ENCODE measurements around the gene ATP11C. TPM values are rescaled to one million over a fixed set of nuclear protein-coding genes. Genes with fewer than 3 reads are reported as not detected.

ATP11C gene
- total RNA-seq, 1 experiment from 2014 or later, result 19.4 TPM

DNA sequence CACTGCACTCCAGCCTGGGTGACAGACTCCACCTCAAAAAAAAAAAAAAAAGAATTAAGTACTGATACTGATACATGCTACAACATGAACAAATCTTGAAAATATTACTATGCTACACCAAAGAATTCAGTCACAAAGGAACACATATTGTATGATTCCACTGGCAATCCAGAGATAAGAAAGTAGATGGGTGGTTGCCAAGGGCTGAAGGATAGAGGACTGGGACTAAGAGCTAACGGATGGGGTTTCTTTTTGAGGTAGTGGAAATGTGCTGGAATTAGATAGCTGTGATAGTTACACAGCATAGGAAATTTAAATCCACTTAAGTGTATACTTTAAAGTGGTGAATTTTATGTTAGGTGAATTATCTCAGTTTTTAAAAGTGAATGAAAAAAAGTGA, 12.5 kb downstream of the ATP11C start:
- ChIA-PET RAD21 (ENCODE audit: low non-redundant PET in 1 of 2, low total read pairs in 2 of 2, uncharacterized antibody in 2 of 2, unreplicated experiment in 2 of 2) (no interaction called here), POLR2A (no interaction called here), CTCF (no interaction called here)
- no TSS peak for BruUV-seq (replicated peaks)
- TF ChIP-seq, protein P1, sequence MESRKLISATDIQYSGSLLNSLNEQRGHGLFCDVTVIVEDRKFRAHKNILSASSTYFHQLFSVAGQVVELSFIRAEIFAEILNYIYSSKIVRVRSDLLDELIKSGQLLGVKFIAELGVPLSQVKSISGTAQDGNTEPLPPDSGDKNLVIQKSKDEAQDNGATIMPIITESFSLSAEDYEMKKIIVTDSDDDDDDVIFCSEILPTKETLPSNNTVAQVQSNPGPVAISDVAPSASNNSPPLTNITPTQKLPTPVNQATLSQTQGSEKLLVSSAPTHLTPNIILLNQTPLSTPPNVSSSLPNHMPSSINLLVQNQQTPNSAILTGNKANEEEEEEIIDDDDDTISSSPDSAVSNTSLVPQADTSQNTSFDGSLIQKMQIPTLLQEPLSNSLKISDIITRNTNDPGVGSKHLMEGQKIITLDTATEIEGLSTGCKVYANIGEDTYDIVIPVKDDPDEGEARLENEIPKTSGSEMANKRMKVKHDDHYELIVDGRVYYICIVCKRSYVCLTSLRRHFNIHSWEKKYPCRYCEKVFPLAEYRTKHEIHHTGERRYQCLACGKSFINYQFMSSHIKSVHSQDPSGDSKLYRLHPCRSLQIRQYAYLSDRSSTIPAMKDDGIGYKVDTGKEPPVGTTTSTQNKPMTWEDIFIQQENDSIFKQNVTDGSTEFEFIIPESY (IDR thresholded peaks at IDR 0.05; ENCODE audit: extremely low read depth, insufficient replicate concordance, low read length), result no peak
- TF ChIP-seq EZH2phosphoT487 (IDR thresholded peaks at IDR 0.05; ENCODE audit: borderline replicate concordance), result no peak
- no peak for TF ChIP-seq EGR1 (IDR thresholded peaks at IDR 0.05; ENCODE audit: low read depth)
- no peak for TF ChIP-seq POLR2A (IDR thresholded peaks at IDR 0.05; ENCODE audit: borderline replicate concordance, extremely low read depth, insufficient read depth, insufficient read length)
- TF ChIP-seq, protein P2, sequence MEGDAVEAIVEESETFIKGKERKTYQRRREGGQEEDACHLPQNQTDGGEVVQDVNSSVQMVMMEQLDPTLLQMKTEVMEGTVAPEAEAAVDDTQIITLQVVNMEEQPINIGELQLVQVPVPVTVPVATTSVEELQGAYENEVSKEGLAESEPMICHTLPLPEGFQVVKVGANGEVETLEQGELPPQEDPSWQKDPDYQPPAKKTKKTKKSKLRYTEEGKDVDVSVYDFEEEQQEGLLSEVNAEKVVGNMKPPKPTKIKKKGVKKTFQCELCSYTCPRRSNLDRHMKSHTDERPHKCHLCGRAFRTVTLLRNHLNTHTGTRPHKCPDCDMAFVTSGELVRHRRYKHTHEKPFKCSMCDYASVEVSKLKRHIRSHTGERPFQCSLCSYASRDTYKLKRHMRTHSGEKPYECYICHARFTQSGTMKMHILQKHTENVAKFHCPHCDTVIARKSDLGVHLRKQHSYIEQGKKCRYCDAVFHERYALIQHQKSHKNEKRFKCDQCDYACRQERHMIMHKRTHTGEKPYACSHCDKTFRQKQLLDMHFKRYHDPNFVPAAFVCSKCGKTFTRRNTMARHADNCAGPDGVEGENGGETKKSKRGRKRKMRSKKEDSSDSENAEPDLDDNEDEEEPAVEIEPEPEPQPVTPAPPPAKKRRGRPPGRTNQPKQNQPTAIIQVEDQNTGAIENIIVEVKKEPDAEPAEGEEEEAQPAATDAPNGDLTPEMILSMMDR (IDR thresholded peaks at IDR 0.05 in 2 of 3, conservative IDR thresholded peaks at IDR 0.05 in 1 of 3; ENCODE audit: borderline replicate concordance in 1 of 3, insufficient read depth in 1 of 3, low read depth in 2 of 3, low read length in 2 of 3), result no peak
- TF ChIP-seq EZH2 (IDR thresholded peaks at IDR 0.05), result no peak
- TF ChIP-seq FOSL1 (IDR thresholded peaks at IDR 0.05; ENCODE audit: low read depth), result no peak
- no peak for TF ChIP-seq YY1 (IDR thresholded peaks at IDR 0.05; ENCODE audit: extremely low read depth, insufficient replicate concordance, low read depth, low read length)
- TF ChIP-seq, protein P3, sequence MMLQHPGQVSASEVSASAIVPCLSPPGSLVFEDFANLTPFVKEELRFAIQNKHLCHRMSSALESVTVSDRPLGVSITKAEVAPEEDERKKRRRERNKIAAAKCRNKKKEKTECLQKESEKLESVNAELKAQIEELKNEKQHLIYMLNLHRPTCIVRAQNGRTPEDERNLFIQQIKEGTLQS (IDR thresholded peaks at IDR 0.05), result no peak
- no peak for TF ChIP-seq ZFX (IDR thresholded peaks at IDR 0.05)
- no peak for TF ChIP-seq CEBPB (IDR thresholded peaks at IDR 0.05; ENCODE audit: low read depth)
- ATAC-seq, result no peak
- H3K79me2 ChIP-seq (ENCODE audit: insufficient read depth, low read length), result peaks cover 11% of the 10 kb centered on the region; the same call in 1 of the 2 replicates
- no peaks in the 10 kb centered on the region for H3K9me3 ChIP-seq (ENCODE audit: control insufficient read depth in 1 of 2, insufficient read depth in 1 of 2, low read depth in 1 of 2, low read length in 2 of 2)
- peaks cover 0 to 2% of the 10 kb centered on the region in 2 experiments; a peak in 1 of 4 replicates for H3K4me1 ChIP-seq (ENCODE audit: control insufficient read depth in 1 of 2, insufficient read depth in 2 of 2, low read length in 2 of 2)
- H3K4me2 ChIP-seq (ENCODE audit: low read length), result no peak overlapping the region
- no peaks in the 10 kb centered on the region for H3K27me3 ChIP-seq (ENCODE audit: insufficient read depth, low read length)
- no peaks in the 10 kb centered on the region for H4K20me1 ChIP-seq (ENCODE audit: insufficient read depth)
- intact Hi-C loops (cut with micrococcal nuclease), result no loop called here
- no peak overlapping the region for H3K27ac ChIP-seq (ENCODE audit: low read depth, low read length)
- H3K36me3 ChIP-seq (ENCODE audit: control insufficient read depth in 1 of 2, insufficient read depth in 2 of 2, low read length in 2 of 2), result no peaks in the 10 kb centered on the region
- no peak overlapping the region for H3K4me3 ChIP-seq (replicated peaks in 1 of 2; ENCODE audit: low read depth in 1 of 2, low read length in 2 of 2)
- H2AFZ ChIP-seq (ENCODE audit: low read depth, low read length, poor library complexity, severe bottlenecking), result no peak overlapping the region
- no peak overlapping the region for H3K9ac ChIP-seq (ENCODE audit: low read length)
- no peak for DNase-seq (ENCODE audit: low read depth, low spot score)
- H3K9me2 ChIP-seq (ENCODE audit: insufficient read depth), result no peaks in the 10 kb centered on the region

Measured in HCT116 (cell line).